Stimulated activated CD8-positive, alpha-beta memory T cell treated with anti-CD3 and anti-CD28 coated beads, Interleukin-15, amount 100 ng/mL, for 24 hours (primary cell): ENCODE results near the gene FRYL.
"Not testable (repeated sequence)": the region's sequence is repeated elsewhere in the genome, so short reads cannot be mapped to it uniquely, and the experiment has no call there.

Source experiments
- DNase-seq: peaks from one replicate; pipeline ENCODE4 v3.0.0-alpha.2; 2020; ENCODE audit warnings: low read depth

FRYL gene

GRCh38 chr4:48745223-48745622 is 34.9 kb downstream of the FRYL start:
- DNase-seq: not testable (repeated sequence)

- DNase-seq: no peak
Observed at GRCh38 chr4:48742412-48742811, 37.7 kb downstream of the FRYL start.

GRCh38 chr4:48739560-48740019 is 40.5 kb downstream of the FRYL start:
- DNase-seq: no peak

- DNase-seq: no peak
Observed at GRCh38 chr4:48738856-48739255, 41.2 kb downstream of the FRYL start.

GRCh38 chr4:48728906-48729496 is 51.1 kb downstream of the FRYL start:
- DNase-seq: not testable (repeated sequence)

GRCh38 chr4:48727666-48728459 is 52.2 kb downstream of the FRYL start:
- DNase-seq: no peak

GRCh38 chr4:48725414-48725813 is 54.7 kb downstream of the FRYL start:
- no peak for DNase-seq

- DNase-seq: no peak
Observed at GRCh38 chr4:48722509-48723446, 57.3 kb downstream of the FRYL start.

GRCh38 chr4:48720459-48720858 is 59.6 kb downstream of the FRYL start:
- no peak for DNase-seq

- no peak for DNase-seq
Observed at GRCh38 chr4:48718818-48719465, 61.1 kb downstream of the FRYL start.

- not testable (repeated sequence) for DNase-seq
Observed at GRCh38 chr4:48716285-48716684, 63.8 kb downstream of the FRYL start.

GRCh38 chr4:48710446-48711209 is 69.5 kb downstream of the FRYL start:
- no peak for DNase-seq

GRCh38 chr4:48709901-48710300 is 70.2 kb downstream of the FRYL start:
- DNase-seq: no peak

- no peak for DNase-seq
Observed at GRCh38 chr4:48708610-48709009, 71.5 kb downstream of the FRYL start.

GRCh38 chr4:48706736-48707135 is 73.3 kb downstream of the FRYL start:
- DNase-seq: no peak

GRCh38 chr4:48705609-48706008 is 74.5 kb downstream of the FRYL start:
- no peak for DNase-seq

- no peak for DNase-seq
Observed at GRCh38 chr4:48704091-48704802, 75.8 kb downstream of the FRYL start.

GRCh38 chr4:48699475-48699874 is 80.6 kb downstream of the FRYL start:
- DNase-seq: no peak

GRCh38 chr4:48698029-48698971 is 81.8 kb downstream of the FRYL start:
- DNase-seq: no peak
